OCI-M2 (cell line): ENCODE measurements around the gene HRAS.

Experiments used
- DNase-seq: peaks from one replicate; lab custom pipeline; 2025; ENCODE audit not compliant: unreplicated experiment; lab: John Stamatoyannopoulos, UW

Gene HRAS

GRCh38 chr11:497565-498296 lies 37.6 kb downstream of the HRAS start:
- DNase-seq = no peak

GRCh38 chr11:496834-497564 lies 38.4 kb downstream of the HRAS start:
- no peak for DNase-seq

- no peak for DNase-seq
These were observed 39.8 kb downstream of the HRAS start for GRCh38 chr11:495537-495931.

- no peak for DNase-seq
These were observed 40.4 kb downstream of the HRAS start for GRCh38 chr11:494761-495536.

GRCh38 chr11:492427-493226 lies 42.7 kb downstream of the HRAS start:
- DNase-seq = no peak

- no peak for DNase-seq
These were observed 44.0 kb downstream of the HRAS start for GRCh38 chr11:491358-491757.

- DNase-seq = no peak
These were observed 44.5 kb downstream of the HRAS start for GRCh38 chr11:490930-491260.

- DNase-seq = no peak
These were observed 45.0 kb downstream of the HRAS start for GRCh38 chr11:490186-490929.

GRCh38 chr11:489610-490185 lies 45.7 kb downstream of the HRAS start:
- no peak for DNase-seq

GRCh38 chr11:488992-489391 lies 46.4 kb downstream of the HRAS start:
- no peak for DNase-seq

GRCh38 chr11:488579-488978 lies 46.8 kb downstream of the HRAS start:
- no peak for DNase-seq

- DNase-seq = no peak
These were observed 47.3 kb downstream of the HRAS start for GRCh38 chr11:488062-488461.

- no peak for DNase-seq
These were observed 47.8 kb downstream of the HRAS start for GRCh38 chr11:487571-488021.

GRCh38 chr11:486189-486588 lies 49.2 kb downstream of the HRAS start:
- no peak for DNase-seq

- DNase-seq = no peak
These were observed 50.8 kb downstream of the HRAS start for GRCh38 chr11:484616-485015.
